GM23338 (cell line): Measurements from ENCODE around the gene TRHDE. TPM values are rescaled to one million over a fixed set of nuclear protein-coding genes. Genes with fewer than 3 reads are reported as not detected.

Experiments used
- ATAC-seq: fragments of 200-7000 bp; cut with Tn5 transposase; 3 replicates; pipeline ENCODE4 v1.9.1; 2020
- DNase-seq: peaks from one replicate; pipeline ENCODE4 v3.0.0-alpha.2; 2015; ENCODE audit warnings: low spot score
- H2AFZ ChIP-seq: fragments of 200-600 bp; sonication (generic); 2 replicates; pipeline ENCODE4 v1.8.0; 2016; ENCODE audit warnings: antibody characterized with exemption, mild to moderate bottlenecking, moderate library complexity
- H3F3A ChIP-seq: fragments of 200-600 bp; sonication (generic); replicated peaks from 2 replicates; pipeline ENCODE4 v1.8.0; 2017; ENCODE audit warnings: antibody characterized with exemption, mixed run types, low read depth
- H3K27ac ChIP-seq: fragments of 200-600 bp; sonication (generic); 2 replicates; pipeline ENCODE4 v1.6.1; 2016; ENCODE audit warnings: low read depth
- H3K27me3 ChIP-seq: fragments of 200-600 bp; sonication (generic); 2 replicates; pipeline ENCODE4 v1.8.0; 2016; ENCODE audit warnings: mild to moderate bottlenecking, mixed run types, moderate library complexity; ENCODE audit not compliant: insufficient read depth
- H3K36me3 ChIP-seq: fragments of 200-600 bp; sonication (generic); 2 replicates; pipeline ENCODE4 v1.8.0; 2016; ENCODE audit warnings: mild to moderate bottlenecking; ENCODE audit not compliant: insufficient read depth
- H3K4me1 ChIP-seq: fragments of 200-600 bp; sonication (generic); 2 replicates; pipeline ENCODE4 v1.8.0; 2016; ENCODE audit warnings: mild to moderate bottlenecking, moderate library complexity; ENCODE audit not compliant: insufficient read depth
- H3K4me2 ChIP-seq: fragments of 200-600 bp; sonication (generic); 2 replicates; pipeline ENCODE4 v1.7.1; 2017; ENCODE audit warnings: mixed run types
- H3K4me3 ChIP-seq: fragments of 200-600 bp; sonication (generic); 2 replicates; pipeline ENCODE4 v1.6.1; 2016; ENCODE audit warnings: mixed run types
- H3K79me2 ChIP-seq: fragments of 200-600 bp; sonication (generic); replicated peaks from 2 replicates; pipeline ENCODE4 v1.8.0; 2017; ENCODE audit warnings: mild to moderate bottlenecking; ENCODE audit not compliant: insufficient read depth
- H3K9me2 ChIP-seq: fragments of 200-600 bp; sonication (generic); 2 replicates; pipeline ENCODE4 v1.8.0; 2017; ENCODE audit not compliant: insufficient read depth
- H4K20me1 ChIP-seq: fragments of 200-600 bp; sonication (generic); replicated peaks from 2 replicates; pipeline ENCODE4 v1.8.0; 2017; ENCODE audit warnings: mild to moderate bottlenecking; ENCODE audit not compliant: insufficient read depth
- H3K27ac Mint-ChIP-seq: 2 replicates; pipeline ENCODE4 v1.8.0; 2020; ENCODE audit warnings: inconsistent platforms, mild to moderate bottlenecking, moderate library complexity, mixed read lengths
- H3K27me3 Mint-ChIP-seq: 3 replicates; pipeline ENCODE4 v1.8.0; 2022; ENCODE audit warnings: low read depth, mild to moderate bottlenecking, moderate library complexity, mixed read lengths, inconsistent platforms; ENCODE audit not compliant: insufficient read depth, poor library complexity
- H3K36me3 Mint-ChIP-seq: 3 replicates; pipeline ENCODE4 v1.8.0; 2021; ENCODE audit warnings: low read depth, mild to moderate bottlenecking, inconsistent platforms, moderate library complexity, mixed read lengths
- H3K4me1 Mint-ChIP-seq: 3 replicates; pipeline ENCODE4 v1.8.0; 2020; ENCODE audit warnings: mild to moderate bottlenecking, inconsistent platforms, mixed read lengths
- H3K4me3 Mint-ChIP-seq: 3 replicates; pipeline ENCODE4 v1.8.0; 2021; ENCODE audit warnings: moderate library complexity, mild to moderate bottlenecking, inconsistent platforms, mixed read lengths
- H3K9me3 Mint-ChIP-seq: 3 replicates; pipeline ENCODE4 v1.8.0; 2020; ENCODE audit warnings: moderate library complexity, mild to moderate bottlenecking, inconsistent platforms, mixed read lengths
- CREB1 ChIP-seq: fragments of 250-450 bp; sonication (Bioruptor Pico); IDR thresholded peaks from 2 replicates; pipeline ENCODE4 v1.5.0; 2020; ENCODE audit warnings: low read depth, mild to moderate bottlenecking, moderate library complexity
- CTCF ChIP-seq, 2 experiments: fragments of 200-600 bp in 1 of 2; sonication (generic) in 1 of 2; conservative IDR thresholded peaks; 2 replicates each; pipeline versions ENCODE4 v1.5.1 to v1.6.1; 2016 to 2017; ENCODE audit warnings: antibody characterized with exemption in 2 of 2, low read depth in 2 of 2, mild to moderate bottlenecking in 2 of 2, moderate library complexity in 1 of 2
- ETS1 ChIP-seq: IDR thresholded peaks from 2 replicates; pipeline ENCODE4 v1.6.1; 2016; ENCODE audit warnings: antibody characterized with exemption
- EZH2 ChIP-seq: fragments of 200-600 bp; sonication (generic); IDR thresholded peaks from one replicate; pipeline ENCODE4 v1.8.0; 2017; ENCODE audit warnings: antibody characterized with exemption, mild to moderate bottlenecking, low read depth; ENCODE audit not compliant: unreplicated experiment
- EZH2phosphoT487 ChIP-seq: fragments of 200-600 bp; sonication (generic); IDR thresholded peaks from one replicate; pipeline ENCODE4 v1.8.1; 2018; ENCODE audit warnings: antibody characterized with exemption; ENCODE audit not compliant: unreplicated experiment
- JUNB ChIP-seq: IDR thresholded peaks from one replicate; pipeline ENCODE4 v1.6.1; 2016; ENCODE audit warnings: antibody characterized with exemption; ENCODE audit not compliant: unreplicated experiment
- NANOG ChIP-seq: IDR thresholded peaks from 2 replicates; pipeline ENCODE4 v1.6.1; 2016; ENCODE audit warnings: antibody characterized with exemption, borderline replicate concordance
- POLR2AphosphoS5 ChIP-seq: IDR thresholded peaks from 2 replicates; pipeline ENCODE4 v1.6.1; 2016; ENCODE audit warnings: antibody characterized with exemption, low read depth
- REST ChIP-seq: IDR thresholded peaks from one replicate; pipeline ENCODE4 v1.6.1; 2018; ENCODE audit warnings: antibody characterized with exemption; ENCODE audit not compliant: unreplicated experiment
- STAT1 ChIP-seq: IDR thresholded peaks from one replicate; pipeline ENCODE4 v1.6.1; 2016; ENCODE audit warnings: antibody characterized with exemption; ENCODE audit not compliant: unreplicated experiment
- ZNF114 ChIP-seq: fragments of 250-450 bp; sonication (Bioruptor Pico); IDR thresholded peaks from 2 replicates; pipeline ENCODE4 v1.5.0; 2020; ENCODE audit warnings: mild to moderate bottlenecking, moderate library complexity
- ZNF331 ChIP-seq: fragments of 250-450 bp; sonication (Bioruptor Pico); IDR thresholded peaks from 2 replicates; pipeline ENCODE4 v1.5.0; 2020; ENCODE audit warnings: low read depth, mild to moderate bottlenecking, moderate library complexity
- polyA plus RNA-seq: library from polyadenylated mRNA; unstranded; fragments of >200 nt; fragmentation: Nextera tagmentation; extraction: Ambion mirVana; gene quantifications from 2 replicates; pipeline ENCODE4 v1.2.1, GENCODE V29; 2016
- total RNA-seq: library from RNA; depleted of rRNA; stranded (reverse); fragments of >200 nt; shearing (Covaris generic); gene quantifications from 2 replicates; pipeline ENCODE4 v1.2.3, GENCODE V29; 2014

The TRHDE gene
- total and polyA plus RNA-seq, 2 experiments from 2014 or later, result 1.3 to 7.7 TPM

- no peak for TF ChIP-seq REST
- TF ChIP-seq NANOG, result no peak
- TF ChIP-seq CREB1 (CRISPR knock-in tag), result no peak
- no peak for TF ChIP-seq ETS1
- no peak for TF ChIP-seq JUNB
- TF ChIP-seq STAT1, result no peak
- TF ChIP-seq EZH2phosphoT487, result no peak
- TF ChIP-seq CTCF (conservative IDR thresholded peaks at IDR 0.05; ENCODE audit: low read depth in 2 of 2), result no peak
- TF ChIP-seq POLR2AphosphoS5, result no peak
- TF ChIP-seq EZH2, result no peak
- TF ChIP-seq ZNF114 (CRISPR knock-in tag), result no peak
- no peak for TF ChIP-seq ZNF331 (CRISPR knock-in tag)
These were observed 193.0 kb downstream of the TRHDE start (continued) for GRCh38 chr12:72465155-72465554.

GRCh38 chr12:72465940-72466630 is 193.9 kb downstream of the TRHDE start:
- no peaks in the 10 kb centered on the region for H3K4me1 ChIP-seq
- no peak for ATAC-seq
- TF ChIP-seq CTCF (conservative IDR thresholded peaks at IDR 0.05; ENCODE audit: low read depth in 2 of 2) (peak in 1 of 2 experiments; percentile 21; a peak in 2 of 4 replicates), ZNF331 (CRISPR knock-in tag) (no peak), ETS1 (no peak)
- no peak overlapping the region for H2AFZ ChIP-seq
- no peak overlapping the region for H3K27ac ChIP-seq
- Mint-ChIP-seq H3K27ac (no peak overlapping the region), H3K4me1 (0 out of 3 replicates have a peak, but pooled peaks cover 2% of the 10 kb centered on the region), H3K36me3 (no peaks in the 10 kb centered on the region), H3K4me3 (no peak overlapping the region), H3K9me3 (no peaks in the 10 kb centered on the region), H3K27me3 (no peaks in the 10 kb centered on the region)
- no peak overlapping the region for H3K4me3 ChIP-seq
- no peaks in the 10 kb centered on the region for H3K27me3 ChIP-seq
- H3K4me2 ChIP-seq, result no peak overlapping the region
- H3K36me3 ChIP-seq, result no peaks in the 10 kb centered on the region
- no peaks in the 10 kb centered on the region for H3K79me2 ChIP-seq
- no peaks in the 10 kb centered on the region for H3F3A ChIP-seq
- H3K9me2 ChIP-seq, result no peaks in the 10 kb centered on the region
- DNase-seq, result no peak
- H4K20me1 ChIP-seq, result no peaks in the 10 kb centered on the region
